NCI-H2171 treated with DMSO at 0.1 percent for 48 hours (cell line): ENCODE measurements around the gene APLF.

ENCODE experiments used
- DNase-seq: peaks from one replicate; lab custom pipeline; 2025; lab: John Stamatoyannopoulos, UW

The APLF gene, protein sequence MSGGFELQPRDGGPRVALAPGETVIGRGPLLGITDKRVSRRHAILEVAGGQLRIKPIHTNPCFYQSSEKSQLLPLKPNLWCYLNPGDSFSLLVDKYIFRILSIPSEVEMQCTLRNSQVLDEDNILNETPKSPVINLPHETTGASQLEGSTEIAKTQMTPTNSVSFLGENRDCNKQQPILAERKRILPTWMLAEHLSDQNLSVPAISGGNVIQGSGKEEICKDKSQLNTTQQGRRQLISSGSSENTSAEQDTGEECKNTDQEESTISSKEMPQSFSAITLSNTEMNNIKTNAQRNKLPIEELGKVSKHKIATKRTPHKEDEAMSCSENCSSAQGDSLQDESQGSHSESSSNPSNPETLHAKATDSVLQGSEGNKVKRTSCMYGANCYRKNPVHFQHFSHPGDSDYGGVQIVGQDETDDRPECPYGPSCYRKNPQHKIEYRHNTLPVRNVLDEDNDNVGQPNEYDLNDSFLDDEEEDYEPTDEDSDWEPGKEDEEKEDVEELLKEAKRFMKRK

DNA sequence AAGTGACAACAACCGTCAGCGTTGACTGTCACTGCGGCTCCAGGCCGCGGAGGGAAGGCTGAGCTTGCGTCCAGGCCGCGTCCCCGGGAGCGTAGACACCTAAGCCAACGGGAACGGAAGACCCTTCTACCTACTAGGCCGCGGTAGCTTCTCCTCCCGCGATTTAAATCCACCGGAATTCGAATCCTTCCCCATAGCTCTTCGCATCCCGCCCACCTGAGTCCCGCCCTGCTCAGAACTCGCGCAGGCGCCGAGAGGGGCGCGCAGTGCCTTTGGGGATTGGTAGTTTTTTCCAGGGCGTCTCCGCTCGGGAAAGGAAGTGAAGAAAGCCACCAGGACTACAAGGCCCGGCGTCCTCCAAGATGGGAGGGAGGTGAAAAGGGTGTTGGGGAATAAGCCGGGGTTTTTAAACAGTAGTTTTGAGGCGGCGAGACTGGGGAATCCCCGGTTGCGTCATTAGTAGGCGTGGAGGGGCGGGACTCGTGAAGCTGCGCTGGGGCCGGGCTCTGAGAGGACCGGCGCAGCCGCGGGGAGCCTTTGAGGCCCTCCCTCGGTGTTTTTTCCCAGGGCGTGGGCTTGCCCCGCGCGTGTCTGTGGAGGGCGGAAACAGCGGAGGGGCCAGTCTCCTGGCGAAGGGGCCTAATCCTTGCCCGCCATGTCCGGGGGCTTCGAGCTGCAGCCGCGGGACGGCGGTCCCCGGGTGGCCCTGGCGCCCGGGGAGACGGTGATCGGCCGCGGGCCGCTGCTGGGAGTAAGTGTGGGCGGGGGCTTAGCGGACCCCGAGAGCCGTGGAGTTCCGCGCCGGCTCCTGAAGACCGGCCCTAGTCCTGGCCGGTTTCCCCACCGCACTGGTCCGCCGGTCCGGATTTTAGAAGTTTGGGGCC is at the start of gene APLF, which contains the start of gene FBXO48:
Gene APLF, plus strand, starts transcription at position 509 of the 884 bp plus-strand sequence. Its CDS starts 147 bp downstream, at position 656.
Gene FBXO48, minus strand, starts transcription at position 218 of the 884 bp plus-strand sequence. CDS start 2,149 bp downstream, outside the sequence.
- DNase-seq: peak; percentile 97

DNA sequence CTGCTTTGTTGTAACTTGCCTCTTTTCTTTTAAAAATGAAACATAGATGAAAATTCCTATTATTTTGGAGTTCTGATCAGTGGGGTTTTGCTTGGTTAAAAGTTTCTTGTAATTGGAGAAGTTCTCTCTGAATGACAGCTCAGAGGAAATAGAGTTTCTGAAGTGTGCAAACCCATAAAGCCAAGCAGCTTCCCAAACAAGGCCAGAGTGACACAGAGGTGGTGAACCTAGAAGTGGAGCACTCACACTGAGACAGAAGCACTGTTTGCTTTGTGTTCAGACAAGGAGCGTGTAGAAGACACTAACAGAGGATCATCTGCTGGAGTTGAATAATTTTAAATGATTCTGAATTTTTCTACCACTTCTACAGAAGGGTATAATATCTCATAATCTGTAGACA is 49.5 kb upstream of the APLF start:
- DNase-seq: no peak

DNA sequence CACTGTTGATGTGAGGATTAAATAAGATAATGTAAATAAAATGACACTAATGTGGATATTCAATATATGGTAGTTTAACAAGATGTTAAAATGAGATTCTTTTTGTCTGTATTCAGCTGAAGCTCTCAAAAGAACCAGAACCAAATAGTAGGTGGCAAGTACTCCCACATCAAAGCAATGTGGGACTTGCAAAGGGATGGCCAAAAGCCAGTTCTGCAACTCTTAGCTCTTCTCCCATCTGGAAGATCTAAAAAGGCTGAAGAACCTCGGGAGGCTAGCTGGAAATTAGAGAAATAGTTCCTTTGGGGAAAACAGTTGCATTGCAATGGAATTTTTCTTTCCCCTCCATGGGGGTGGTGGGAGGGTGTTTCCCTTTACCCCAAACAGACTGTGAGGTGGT is 49.0 kb upstream of the APLF start:
- DNase-seq: no peak

DNA sequence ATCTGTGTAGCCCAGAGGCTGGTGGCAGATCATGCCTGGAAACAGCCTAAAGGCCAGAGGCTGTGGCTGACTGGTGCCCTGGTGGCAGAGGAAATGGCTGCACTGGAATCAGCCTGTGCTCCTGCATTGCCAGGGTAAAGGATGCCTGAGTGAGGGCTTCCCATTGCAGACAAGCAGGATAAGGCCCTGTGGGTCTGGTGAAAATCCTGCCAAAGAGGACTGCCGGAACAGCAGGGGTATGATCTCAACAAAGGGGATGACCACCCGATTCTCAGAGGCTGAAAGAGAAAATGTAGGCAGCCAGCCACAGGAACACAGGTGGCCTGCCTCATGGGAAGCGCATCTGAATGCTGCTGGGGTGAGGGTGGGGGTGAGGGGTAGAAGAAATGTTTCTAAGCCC is 48.5 kb upstream of the APLF start:
- no peak for DNase-seq

DNA sequence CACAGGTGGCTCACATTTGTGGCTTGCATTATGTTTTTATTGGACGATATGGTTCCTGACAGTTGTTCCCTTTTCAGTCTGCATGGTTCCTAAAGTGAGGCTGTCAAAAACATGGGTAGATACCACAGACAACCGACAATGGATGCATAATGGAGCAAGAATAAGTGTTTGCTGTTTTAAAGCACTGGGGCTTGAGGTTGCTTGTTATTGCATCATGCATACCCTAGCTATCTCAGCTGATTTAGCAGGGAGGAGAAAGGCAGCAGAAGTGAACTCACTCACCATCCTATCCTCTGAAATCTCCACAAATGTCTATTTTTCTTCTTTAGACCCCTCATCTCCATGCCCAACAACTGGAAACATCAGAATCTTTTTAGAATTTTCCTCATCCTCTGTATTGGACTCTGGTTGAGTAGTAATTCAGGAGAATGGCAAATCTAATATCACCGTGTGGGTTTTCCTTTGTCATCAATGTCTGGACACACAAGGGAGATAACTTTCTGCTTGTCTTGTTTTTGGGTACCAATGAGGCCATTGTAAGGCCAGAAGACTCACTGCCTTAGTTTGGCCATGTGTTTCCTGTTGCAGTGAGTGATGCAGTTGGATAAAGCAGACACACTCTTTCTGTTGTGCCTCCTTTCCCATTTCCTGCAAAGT is 47.0 kb upstream of the APLF start:
- no peak for DNase-seq

DNA sequence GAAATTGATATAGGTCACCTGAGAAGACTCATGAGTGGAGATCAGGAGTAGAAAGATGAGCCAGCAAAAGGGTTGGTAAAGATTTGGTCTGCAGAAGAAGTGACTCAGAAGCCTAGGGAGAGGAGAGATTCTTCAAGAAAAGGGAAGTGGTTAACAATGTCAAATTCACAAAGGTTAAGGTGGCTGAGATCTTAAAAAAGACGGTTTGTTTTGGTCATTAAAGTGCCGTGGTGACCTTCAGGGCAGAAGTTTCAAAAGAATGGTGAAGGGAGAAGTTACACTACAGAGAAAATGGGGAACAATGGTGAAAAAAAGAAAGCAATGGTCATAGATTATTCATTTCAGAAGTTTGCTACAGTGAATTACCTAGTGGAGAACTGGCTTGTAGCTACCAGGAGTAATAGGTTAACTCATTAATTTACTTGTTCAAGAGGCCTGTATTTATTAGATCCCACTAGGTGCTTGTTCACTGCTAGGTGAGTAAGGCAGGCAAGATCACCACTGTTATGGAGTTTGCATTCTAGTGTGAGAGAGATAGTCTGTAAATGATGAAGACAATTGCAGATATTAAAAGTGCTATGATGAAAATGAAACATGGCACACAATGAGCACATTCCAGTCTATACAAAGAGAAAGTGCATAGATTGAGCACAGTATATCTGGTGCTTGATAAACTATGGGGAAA is 43.3 kb upstream of the APLF start:
- DNase-seq: no peak

DNA sequence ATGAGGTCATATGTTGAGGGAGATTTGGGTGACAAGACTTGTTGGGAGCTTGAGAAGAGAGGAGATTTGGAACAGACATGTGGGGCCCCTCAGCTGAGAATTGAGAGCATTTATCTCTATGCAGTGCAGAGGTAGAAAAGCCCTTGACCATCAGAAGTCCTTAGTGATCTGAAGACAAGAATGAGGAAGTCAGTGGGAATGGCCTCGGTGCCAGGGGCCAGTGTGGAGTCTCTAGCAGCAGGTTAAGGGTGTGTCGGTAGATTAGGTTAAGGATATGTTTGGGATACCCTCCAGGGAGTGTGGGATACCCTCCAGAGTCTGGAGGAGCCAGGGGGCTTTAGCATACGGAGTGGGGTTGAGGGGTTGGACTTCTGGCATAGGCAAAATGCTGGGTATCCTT is 41.9 kb upstream of the APLF start:
- DNase-seq: no peak

DNA sequence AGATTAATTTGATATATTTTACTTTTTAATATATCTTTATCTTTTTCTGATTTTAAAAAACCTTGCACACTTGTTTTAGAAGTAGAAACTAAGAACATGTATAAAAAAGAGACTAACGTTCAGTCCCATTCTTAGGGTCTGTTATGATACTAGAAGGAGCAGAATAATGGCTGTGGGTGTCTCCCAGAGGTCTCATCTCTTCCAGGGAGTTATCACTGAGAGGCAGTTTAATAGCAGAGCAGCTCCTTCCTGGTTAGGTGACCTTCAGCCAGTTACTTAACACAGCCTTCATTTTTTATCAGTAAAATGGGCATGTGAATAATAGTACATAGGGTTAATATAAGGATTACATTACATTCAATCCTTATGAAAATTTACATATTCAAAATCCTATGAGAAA is 40.9 kb upstream of the APLF start:
- no peak for DNase-seq

DNA sequence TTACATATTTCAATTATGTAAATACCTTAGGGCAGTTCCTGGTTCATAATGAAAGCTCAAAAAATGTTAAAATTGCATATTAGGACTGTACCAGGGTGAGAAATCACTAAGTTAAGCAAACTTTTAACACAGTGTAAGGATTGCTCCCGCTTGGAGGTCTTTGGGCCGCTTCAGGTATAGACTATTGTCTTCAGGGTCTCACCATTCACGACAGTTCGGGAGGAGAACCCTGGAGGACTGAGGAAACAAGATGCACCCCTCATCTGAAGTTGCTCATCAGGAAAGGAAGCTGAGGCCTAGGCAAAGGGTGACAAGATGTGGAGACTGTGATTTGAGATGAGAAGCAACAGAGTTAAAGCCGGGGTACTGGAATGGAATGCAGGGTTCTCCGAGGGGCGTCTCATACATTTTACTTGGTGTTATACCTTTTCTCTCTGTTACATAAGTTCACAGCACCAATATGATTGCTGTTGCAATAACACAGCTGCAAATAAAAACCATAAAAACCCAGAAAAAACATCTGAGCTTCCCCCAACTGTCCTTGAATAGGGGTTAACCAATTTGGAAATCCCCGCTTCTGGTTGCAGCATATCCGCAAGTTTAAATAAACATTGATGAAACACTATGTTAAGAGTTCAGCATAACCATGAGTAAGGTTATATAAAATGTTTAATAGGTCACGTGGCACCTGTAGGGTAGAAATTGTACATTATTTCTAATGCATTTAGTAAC is 40.4 kb upstream of the APLF start:
- DNase-seq: no peak

DNA sequence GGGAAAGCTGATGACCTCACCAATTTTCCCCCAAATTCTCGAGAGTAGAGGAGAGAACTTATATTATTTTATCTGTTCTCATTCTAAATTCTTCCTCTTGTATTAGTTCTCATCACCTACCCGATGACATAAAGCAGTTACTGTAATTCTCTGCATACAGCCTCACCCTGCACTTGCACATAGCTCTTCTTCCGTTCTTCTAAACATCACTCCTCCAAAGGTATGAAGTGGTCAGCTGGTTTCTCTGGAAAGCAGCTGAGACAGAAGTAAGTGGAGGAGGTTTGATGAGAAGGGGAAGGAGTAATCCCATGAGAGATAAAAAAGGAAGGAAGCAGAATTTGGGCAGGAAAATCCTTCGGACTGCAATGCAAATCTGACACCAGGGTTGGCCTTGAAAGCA is 39.3 kb upstream of the APLF start:
- DNase-seq: no peak

DNA sequence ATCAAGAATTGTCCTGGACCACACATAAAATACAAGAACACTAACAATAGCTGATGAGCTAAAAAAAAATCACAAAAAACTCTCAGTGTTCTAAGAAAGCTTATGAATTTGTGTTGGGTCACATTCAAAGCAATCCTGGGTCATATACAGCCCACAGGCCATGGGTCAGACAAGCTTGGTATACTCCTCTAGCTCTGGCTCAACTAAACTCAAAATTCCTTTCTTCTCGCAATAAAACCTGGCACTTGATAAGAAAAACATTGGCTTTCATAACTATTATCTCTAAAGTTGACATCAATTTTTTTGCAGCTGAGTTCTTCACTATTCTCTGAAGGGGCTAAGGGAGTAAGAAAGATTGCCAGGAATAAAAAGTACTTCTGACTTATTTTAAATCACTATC is 38.6 kb upstream of the APLF start:
- DNase-seq: no peak

DNA sequence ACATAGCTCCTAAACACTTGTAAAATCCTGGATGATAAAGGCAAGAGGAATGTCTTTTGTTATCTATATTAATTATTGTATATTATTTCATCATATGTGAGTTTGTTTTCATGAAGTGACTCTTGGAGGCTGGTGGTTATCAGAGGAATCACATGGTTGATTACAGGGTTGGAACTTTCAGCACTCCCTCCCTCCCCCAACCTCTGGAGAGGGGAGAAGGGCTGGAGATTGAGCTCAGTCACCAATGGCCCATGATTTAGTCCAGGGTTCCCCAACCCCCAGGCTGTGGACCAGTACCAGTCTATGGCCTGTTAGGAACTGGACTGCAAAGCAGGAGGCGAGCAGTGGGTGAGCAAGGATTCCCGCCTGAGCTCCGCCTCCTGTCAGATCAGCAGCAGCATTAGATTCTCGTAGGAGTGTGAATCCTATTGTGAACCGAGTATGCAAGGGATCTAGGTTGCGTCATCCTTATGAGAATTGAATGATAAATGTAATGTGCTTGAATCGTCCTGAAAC is 38.0 kb upstream of the APLF start:
- no peak for DNase-seq

DNA sequence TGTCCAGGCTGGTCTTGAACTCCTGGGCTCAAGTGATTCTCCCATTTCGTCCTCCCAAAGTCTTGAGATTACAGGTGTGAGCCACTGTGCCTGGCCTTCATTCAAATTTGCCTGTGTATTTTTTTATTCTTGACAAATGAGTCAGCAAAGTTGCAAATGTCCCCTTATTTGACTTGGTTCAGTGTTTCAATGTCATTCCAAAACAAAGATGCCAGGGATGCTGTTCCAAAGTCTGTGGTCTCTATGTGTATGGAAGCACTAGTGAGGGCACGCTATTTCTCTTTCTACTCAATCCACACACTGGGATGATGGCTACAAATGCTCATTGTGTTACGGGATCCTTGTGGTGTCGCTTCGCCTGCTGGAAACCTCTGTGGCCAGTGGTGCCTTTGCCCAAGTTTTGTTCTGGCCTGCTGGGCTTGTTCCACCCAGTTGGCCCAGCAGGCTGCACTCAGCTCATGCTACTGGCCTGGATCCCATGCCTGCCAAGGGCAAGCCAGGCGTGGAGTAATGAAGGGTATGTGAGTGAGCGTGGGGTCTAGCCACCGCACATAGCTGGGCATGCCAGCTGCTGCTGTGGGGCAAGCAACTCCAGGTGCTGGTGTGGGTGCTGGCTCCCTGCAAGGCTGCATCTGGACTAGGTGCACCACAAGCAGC is 35.9 kb upstream of the APLF start:
- no peak for DNase-seq

DNA sequence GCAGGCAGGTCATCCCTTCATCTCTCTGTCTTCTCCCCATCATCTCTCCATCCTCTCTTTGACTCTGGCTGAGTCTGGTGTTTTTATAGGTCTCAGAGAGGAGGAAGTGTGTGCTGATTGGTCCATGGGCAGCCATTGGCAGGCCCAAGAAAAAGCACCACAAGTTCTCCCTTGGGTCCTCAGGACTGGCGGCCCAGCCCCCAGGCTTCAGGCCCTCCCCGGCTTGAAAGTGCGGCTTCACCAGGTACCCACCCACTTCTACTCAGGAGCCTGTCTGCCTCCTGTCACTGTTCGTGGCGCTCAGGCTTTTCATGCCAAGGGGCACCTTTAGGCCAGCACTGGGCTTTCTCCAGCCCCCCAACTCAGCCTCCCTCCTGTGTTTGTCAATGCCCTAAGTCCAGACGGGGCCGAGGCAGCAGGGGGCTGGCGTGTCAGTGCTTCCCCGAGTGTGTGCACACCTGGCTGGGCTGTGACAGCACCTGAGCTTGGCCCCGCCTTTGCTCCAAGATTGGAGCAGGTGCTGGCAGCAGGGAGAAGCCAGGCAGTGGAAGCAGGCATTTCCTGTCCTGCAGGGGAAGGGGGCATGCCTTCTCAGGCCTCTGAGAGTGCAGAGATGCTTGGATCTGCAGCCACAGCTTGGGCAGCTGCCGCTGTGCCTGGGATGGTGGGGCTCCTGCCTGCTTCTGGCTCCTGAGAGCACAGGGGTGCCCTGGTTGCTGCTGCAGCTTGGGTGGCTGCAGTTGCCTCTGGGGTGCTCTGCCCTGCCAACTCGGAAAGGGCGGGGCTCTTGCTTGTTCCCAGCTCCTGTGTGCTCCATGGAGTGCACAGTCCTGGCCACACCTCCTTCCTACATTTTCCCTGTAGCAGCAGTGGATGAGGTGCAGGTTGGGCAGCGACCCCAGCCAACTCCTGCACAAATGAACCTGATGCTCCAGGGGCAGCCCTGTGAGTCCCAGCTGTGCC is 34.4 kb upstream of the APLF start:
- no peak for DNase-seq

DNA sequence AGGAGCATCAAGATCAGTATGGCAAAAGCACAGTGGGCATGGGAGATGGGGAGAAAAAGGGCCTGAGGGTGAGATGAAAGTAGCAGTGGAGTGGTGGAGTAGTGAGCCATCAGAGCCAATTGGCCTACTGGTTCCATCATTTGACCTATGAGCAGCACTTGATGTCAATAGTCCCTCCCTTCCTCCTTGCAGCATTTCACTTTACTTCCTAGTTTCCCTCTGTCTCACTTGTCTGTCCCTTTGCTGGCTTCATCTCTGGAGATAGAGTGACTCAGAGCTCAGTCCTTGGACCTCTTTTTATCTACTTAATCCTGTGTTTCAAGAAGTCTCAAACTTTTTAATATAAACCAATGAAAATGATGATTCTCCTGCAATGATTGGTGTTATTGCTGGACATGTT is 32.4 kb upstream of the APLF start:
- DNase-seq: no peak

DNA sequence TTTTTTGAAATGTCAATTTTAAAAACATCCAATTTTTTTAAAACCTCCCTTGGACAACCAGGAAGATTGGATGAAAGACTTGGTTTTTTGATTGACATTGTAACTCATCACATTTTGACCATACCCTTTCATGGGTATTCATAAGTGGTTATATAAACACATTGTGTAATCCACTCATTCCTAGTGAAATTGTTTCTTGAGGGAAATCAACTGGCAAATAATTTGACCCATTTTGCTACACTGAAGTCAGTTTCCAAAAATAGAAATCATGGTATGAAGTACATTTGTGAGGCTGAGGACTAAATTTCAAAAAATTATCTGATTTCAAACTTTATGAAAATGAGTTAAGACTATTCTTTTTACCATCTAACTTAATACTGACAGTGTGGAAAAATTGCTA is 31.8 kb upstream of the APLF start:
- no peak for DNase-seq

DNA sequence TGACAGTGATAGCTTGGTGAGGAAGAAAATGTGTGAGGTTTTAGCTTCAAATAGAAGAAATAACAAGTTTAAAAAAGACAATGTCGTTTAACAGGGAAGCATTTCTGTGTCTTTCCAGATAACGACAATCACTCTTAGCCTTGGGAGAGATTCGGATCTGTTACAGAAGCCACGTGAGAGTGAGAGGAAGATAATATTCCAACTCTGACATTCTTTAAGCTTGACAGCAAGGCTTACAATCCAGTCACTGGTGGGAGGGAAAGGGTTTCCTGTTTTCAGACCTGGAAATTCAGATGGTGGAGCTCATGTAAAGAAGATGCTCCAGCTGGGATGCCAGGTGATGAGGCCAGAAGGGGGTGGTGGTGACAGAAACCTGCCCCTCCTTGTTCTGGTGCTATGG is 31.1 kb upstream of the APLF start:
- DNase-seq: no peak

DNA sequence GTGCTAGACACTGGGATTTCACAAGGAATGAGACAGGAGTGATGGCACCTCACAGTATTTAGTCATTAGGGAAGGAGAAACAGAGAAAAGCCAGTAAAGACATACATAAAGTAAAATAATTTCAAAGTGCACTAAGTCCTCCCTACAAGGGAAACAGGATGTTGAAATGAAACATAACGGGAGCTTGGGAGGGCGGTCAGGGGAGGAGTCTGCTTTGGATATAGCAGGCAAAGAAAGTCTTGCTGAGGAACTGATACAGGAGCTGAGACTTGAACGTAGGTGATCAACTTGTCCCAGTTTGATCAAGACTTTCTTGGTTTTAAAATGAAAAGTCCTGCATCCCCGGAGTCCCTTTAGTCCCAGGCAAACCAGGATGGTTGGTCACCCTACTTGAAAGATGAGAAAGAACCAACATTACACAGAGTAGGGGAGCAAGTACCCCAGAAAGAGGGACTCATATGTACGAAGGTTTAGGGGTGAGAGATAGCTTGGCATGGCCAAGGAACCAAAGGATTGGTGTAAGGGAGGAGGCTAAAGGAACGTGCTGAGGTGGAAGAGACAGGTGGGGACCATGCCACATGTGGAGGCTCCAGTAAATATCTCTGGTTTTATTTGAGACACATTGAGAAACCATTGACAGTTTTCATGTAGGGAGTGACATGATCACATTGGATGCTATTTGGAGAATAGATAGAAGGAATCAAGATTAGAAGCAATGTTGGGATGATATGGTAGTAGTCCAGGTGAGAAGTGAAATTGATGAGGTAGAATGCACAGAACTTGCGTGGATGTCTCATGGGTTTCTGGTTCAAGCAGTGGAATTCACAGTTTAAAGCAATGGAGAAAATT is 28.7 kb upstream of the APLF start:
- DNase-seq: no peak
